ENCODE results near the gene IFI35.

DNA sequence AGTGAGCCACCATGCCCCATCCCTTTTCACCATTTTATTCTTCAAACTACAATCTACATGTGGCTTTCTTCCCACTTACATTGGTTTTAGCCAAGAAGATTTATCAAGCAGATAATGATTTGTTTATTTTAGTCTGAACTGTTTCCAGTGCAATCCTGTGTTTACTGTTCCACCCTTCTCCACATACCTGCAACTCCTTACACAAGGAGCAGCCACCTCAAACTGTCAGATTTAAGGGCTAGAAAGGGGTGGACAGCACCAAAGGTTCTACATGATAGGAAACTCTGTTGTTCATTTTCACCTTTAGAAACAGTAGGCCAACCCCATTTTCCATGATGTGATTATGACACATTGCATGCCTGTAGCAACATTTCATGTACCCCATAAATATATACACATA is 24.3 kb upstream of the IFI35 start:
- TF ChIP-seq, protein P1, sequence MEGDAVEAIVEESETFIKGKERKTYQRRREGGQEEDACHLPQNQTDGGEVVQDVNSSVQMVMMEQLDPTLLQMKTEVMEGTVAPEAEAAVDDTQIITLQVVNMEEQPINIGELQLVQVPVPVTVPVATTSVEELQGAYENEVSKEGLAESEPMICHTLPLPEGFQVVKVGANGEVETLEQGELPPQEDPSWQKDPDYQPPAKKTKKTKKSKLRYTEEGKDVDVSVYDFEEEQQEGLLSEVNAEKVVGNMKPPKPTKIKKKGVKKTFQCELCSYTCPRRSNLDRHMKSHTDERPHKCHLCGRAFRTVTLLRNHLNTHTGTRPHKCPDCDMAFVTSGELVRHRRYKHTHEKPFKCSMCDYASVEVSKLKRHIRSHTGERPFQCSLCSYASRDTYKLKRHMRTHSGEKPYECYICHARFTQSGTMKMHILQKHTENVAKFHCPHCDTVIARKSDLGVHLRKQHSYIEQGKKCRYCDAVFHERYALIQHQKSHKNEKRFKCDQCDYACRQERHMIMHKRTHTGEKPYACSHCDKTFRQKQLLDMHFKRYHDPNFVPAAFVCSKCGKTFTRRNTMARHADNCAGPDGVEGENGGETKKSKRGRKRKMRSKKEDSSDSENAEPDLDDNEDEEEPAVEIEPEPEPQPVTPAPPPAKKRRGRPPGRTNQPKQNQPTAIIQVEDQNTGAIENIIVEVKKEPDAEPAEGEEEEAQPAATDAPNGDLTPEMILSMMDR (IDR thresholded peaks at IDR 0.05), result no peak
- TF ChIP-seq POLR2A (IDR thresholded peaks at IDR 0.05), result no peak
